CD4-positive, alpha-beta T cell treated with Interferon gamma for 1 hour (primary cell): Measurements from ENCODE around the gene GPER1.

ENCODE experiments used
- DNase-seq: peaks from one replicate; pipeline ENCODE4 v3.0.0-alpha.2; 2020

The GPER1 gene

GRCh38 chr7:1054438-1054837, 33.5 kb upstream of the GPER1 start:
- DNase-seq: no peak

- peak; percentile 48 for DNase-seq
Observed at GRCh38 chr7:1054861-1055450, 33.0 kb upstream of the GPER1 start.

GRCh38 chr7:1055491-1055955, 32.4 kb upstream of the GPER1 start:
- no peak for DNase-seq

GRCh38 chr7:1055956-1056784, 31.7 kb upstream of the GPER1 start:
- no peak for DNase-seq

GRCh38 chr7:1056785-1057410, 31.0 kb upstream of the GPER1 start:
- DNase-seq: no peak

- no peak for DNase-seq
Observed at GRCh38 chr7:1057416-1058291, 30.3 kb upstream of the GPER1 start.

GRCh38 chr7:1058311-1058710, 29.6 kb upstream of the GPER1 start:
- DNase-seq: no peak

- peak; percentile 11 for DNase-seq
Observed at GRCh38 chr7:1058821-1059199, 29.1 kb upstream of the GPER1 start.

GRCh38 chr7:1059200-1060091, 28.5 kb upstream of the GPER1 start:
- peak; percentile 28 for DNase-seq

GRCh38 chr7:1060315-1061072, 27.4 kb upstream of the GPER1 start:
- peak; percentile 39 for DNase-seq

- no peak for DNase-seq
Observed at GRCh38 chr7:1061180-1061579, 26.7 kb upstream of the GPER1 start.

GRCh38 chr7:1062296-1063294, 25.3 kb upstream of the GPER1 start:
- DNase-seq: peak; percentile 66

GRCh38 chr7:1063361-1063760, 24.6 kb upstream of the GPER1 start:
- no peak for DNase-seq

- no peak for DNase-seq
Observed at GRCh38 chr7:1064581-1064980, 23.3 kb upstream of the GPER1 start.

- DNase-seq: no peak
Observed at GRCh38 chr7:1065263-1065584, 22.7 kb upstream of the GPER1 start.

GRCh38 chr7:1065585-1066241, 22.2 kb upstream of the GPER1 start:
- DNase-seq: peak; percentile 78

- no peak for DNase-seq
Observed at GRCh38 chr7:1066242-1066588, 21.7 kb upstream of the GPER1 start.

GRCh38 chr7:1068013-1068412, 19.9 kb upstream of the GPER1 start:
- no peak for DNase-seq

GRCh38 chr7:1068619-1069018, 19.3 kb upstream of the GPER1 start:
- no peak for DNase-seq
